Body of pancreas (tissue), 4 donors: Measurements from ENCODE around the gene PIK3R4.

Source experiments
- POLR2A ChIP-seq, 3 donors: fragments of 450-650 bp; IDR thresholded peaks; one replicate each; pipeline ENCODE4 v1.6.1; 2016; ENCODE audit warnings: antibody characterized with exemption in 3 of 3, mild to moderate bottlenecking in 2 of 3
- TF ChIP-seq, protein P1 (sequence below), 7 experiments: fragments of 450-650 bp in 4 of 7; fragments of 200-600 bp in 3 of 7; sonication (generic) in 3 of 7; IDR thresholded peaks; one replicate each; pipeline ENCODE4 v1.5.1; 2016 to 2019; ENCODE audit warnings: antibody characterized with exemption in 7 of 7

- TF ChIP-seq POLR2A (IDR thresholded peaks at IDR 0.05): no peak
- TF ChIP-seq, protein P1, sequence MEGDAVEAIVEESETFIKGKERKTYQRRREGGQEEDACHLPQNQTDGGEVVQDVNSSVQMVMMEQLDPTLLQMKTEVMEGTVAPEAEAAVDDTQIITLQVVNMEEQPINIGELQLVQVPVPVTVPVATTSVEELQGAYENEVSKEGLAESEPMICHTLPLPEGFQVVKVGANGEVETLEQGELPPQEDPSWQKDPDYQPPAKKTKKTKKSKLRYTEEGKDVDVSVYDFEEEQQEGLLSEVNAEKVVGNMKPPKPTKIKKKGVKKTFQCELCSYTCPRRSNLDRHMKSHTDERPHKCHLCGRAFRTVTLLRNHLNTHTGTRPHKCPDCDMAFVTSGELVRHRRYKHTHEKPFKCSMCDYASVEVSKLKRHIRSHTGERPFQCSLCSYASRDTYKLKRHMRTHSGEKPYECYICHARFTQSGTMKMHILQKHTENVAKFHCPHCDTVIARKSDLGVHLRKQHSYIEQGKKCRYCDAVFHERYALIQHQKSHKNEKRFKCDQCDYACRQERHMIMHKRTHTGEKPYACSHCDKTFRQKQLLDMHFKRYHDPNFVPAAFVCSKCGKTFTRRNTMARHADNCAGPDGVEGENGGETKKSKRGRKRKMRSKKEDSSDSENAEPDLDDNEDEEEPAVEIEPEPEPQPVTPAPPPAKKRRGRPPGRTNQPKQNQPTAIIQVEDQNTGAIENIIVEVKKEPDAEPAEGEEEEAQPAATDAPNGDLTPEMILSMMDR (IDR thresholded peaks at IDR 0.05): no peak
Measured at GRCh38 chr3:130658678-130659077, 88.0 kb downstream of the PIK3R4 start.
